ENCODE measurements around the gene CLSTN2.

CLSTN2 gene

DNA sequence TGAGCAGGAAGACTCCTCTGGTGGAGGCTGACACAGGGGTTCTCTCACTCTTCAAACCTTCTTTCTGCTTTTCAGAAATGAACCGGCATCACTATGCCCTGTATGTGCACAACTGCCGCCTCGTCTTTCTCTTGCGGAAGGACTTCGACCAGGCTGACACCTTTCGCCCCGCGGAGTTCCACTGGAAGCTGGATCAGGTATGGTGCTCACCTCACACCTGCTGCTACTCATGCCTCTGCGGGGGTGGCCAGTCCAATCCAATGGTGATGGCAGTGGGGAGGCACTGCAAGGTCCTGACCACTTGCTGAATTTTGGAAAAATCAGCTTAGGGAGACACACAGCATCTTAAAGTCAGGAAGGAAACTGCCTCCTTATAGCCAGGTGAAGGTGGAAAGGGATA, 531.5 kb downstream of the CLSTN2 start:
- no peak overlapping the region for H2AFZ ChIP-seq (ENCODE audit: low read depth)
- H3K36me3 ChIP-seq (ENCODE audit: insufficient read depth): no peaks in the 10 kb centered on the region
- H3K4me3 ChIP-seq (IDR thresholded peaks at IDR 0.05; ENCODE audit: insufficient read depth, low read depth, low read length): no peak overlapping the region
- H3K9ac ChIP-seq: no peak overlapping the region
- no peak overlapping the region for H3K27ac ChIP-seq
- no peak overlapping the region for H3K4me2 ChIP-seq
- TF ChIP-seq, protein P1, sequence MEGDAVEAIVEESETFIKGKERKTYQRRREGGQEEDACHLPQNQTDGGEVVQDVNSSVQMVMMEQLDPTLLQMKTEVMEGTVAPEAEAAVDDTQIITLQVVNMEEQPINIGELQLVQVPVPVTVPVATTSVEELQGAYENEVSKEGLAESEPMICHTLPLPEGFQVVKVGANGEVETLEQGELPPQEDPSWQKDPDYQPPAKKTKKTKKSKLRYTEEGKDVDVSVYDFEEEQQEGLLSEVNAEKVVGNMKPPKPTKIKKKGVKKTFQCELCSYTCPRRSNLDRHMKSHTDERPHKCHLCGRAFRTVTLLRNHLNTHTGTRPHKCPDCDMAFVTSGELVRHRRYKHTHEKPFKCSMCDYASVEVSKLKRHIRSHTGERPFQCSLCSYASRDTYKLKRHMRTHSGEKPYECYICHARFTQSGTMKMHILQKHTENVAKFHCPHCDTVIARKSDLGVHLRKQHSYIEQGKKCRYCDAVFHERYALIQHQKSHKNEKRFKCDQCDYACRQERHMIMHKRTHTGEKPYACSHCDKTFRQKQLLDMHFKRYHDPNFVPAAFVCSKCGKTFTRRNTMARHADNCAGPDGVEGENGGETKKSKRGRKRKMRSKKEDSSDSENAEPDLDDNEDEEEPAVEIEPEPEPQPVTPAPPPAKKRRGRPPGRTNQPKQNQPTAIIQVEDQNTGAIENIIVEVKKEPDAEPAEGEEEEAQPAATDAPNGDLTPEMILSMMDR (conservative IDR thresholded peaks at IDR 0.05; ENCODE audit: low read depth, low read length): no peak
- no peaks in the 10 kb centered on the region for H3K4me1 ChIP-seq (ENCODE audit: low read depth, poor library complexity, severe bottlenecking)
- H4K20me1 ChIP-seq (ENCODE audit: insufficient read depth): no peaks in the 10 kb centered on the region
- H3K79me2 ChIP-seq (ENCODE audit: insufficient read depth, low read depth): no peaks in the 10 kb centered on the region
- H3K27me3 ChIP-seq (ENCODE audit: insufficient read depth, low read depth): no peaks in the 10 kb centered on the region

DNA sequence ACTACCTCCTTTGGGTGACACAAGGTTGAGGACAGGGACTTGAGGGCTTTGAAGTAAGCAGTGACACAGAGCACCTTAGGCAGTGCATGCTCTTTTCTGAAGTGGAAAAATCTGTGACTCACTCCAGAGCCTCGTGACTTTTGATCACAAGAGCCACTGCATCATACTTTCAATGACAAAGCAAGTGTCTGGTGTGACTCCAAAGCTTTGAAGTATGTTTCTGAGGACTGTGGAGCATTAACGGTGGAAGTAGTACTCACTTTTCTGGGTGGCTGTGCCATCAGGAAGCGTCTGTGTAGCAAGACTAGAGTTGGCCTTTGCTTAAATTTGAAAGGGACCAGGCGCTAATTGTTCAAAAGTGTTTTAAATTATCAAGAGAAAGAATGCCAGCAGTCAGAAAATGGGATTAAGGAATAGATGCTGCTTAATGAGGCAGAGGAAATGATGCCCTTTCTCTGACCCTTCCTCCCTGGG, 532.2 kb downstream of the CLSTN2 start:
- Histone ChIP-seq H3K27ac (no peak overlapping the region), H4K20me1 (ENCODE audit: insufficient read depth) (no peaks in the 10 kb centered on the region), H3K4me3 (IDR thresholded peaks at IDR 0.05; ENCODE audit: insufficient read depth, low read depth, low read length) (no peak overlapping the region), H3K27me3 (ENCODE audit: insufficient read depth, low read depth) (no peaks in the 10 kb centered on the region), H3K4me1 (ENCODE audit: low read depth, poor library complexity, severe bottlenecking) (no peaks in the 10 kb centered on the region), H3K79me2 (ENCODE audit: insufficient read depth, low read depth) (no peaks in the 10 kb centered on the region), H3K36me3 (ENCODE audit: insufficient read depth) (no peaks in the 10 kb centered on the region), H3K9ac (no peak overlapping the region), H2AFZ (ENCODE audit: low read depth) (no peak overlapping the region), H3K4me2 (no peak overlapping the region)
- TF ChIP-seq, protein P1 (conservative IDR thresholded peaks at IDR 0.05; ENCODE audit: low read depth, low read length): no peak

DNA sequence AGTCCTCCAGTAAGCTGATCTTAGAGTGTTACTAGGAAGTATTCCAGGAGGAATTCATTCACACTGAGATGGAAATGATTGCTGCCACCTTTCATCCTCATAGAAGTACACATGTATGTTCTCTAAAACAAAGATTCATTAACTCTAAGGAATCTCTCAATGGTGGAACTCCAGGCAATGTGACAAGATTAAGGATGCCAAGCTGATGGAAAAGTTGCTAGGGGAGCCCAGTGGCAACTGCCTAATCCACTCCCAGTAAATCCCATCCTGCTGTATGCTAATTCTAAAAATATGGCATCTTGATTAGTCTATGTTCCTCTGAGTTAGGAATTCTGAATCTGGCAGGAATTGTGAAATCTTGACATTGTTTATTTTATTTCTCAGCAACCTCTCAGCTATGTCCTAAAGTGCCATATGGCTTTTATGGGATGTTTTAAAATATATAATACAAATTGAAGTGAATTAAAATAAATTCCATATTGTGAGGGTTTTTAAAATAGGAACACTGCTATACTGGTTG, 532.9 kb downstream of the CLSTN2 start:
- Histone ChIP-seq H3K4me2 (no peak overlapping the region), H3K27ac (no peak overlapping the region), H4K20me1 (ENCODE audit: insufficient read depth) (no peaks in the 10 kb centered on the region), H2AFZ (ENCODE audit: low read depth) (no peak overlapping the region), H3K27me3 (ENCODE audit: insufficient read depth, low read depth) (no peaks in the 10 kb centered on the region), H3K79me2 (ENCODE audit: insufficient read depth, low read depth) (no peaks in the 10 kb centered on the region), H3K36me3 (ENCODE audit: insufficient read depth) (no peaks in the 10 kb centered on the region), H3K9ac (no peak overlapping the region), H3K4me3 (IDR thresholded peaks at IDR 0.05; ENCODE audit: insufficient read depth, low read depth, low read length) (no peak overlapping the region), H3K4me1 (ENCODE audit: low read depth, poor library complexity, severe bottlenecking) (no peaks in the 10 kb centered on the region)
- TF ChIP-seq, protein P1 (conservative IDR thresholded peaks at IDR 0.05; ENCODE audit: low read depth, low read length): no peak

DNA sequence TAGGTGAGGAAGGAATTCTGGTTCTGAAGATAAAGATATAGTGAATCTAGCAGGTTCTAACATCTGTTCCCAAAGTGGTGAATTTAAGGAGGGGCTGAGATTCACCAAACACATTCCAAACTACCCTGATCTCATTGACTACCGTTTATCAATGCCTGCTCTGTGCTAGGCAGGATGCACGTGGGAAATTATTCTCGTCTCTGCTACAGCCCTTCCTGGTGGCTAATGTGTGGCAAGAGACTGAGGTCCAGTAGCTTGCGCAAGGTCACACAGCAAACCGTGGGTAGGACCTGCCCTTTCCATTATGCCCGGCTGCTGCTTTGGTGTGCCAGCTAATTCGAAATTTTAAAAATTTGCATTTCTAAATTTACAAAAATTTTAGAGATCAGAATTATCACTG, 533.4 kb downstream of the CLSTN2 start:
- Histone ChIP-seq H3K4me3 (IDR thresholded peaks at IDR 0.05; ENCODE audit: insufficient read depth, low read depth, low read length) (no peak overlapping the region), H3K27me3 (ENCODE audit: insufficient read depth, low read depth) (no peaks in the 10 kb centered on the region), H3K4me2 (no peak overlapping the region), H3K4me1 (ENCODE audit: low read depth, poor library complexity, severe bottlenecking) (no peaks in the 10 kb centered on the region), H4K20me1 (ENCODE audit: insufficient read depth) (no peaks in the 10 kb centered on the region), H2AFZ (ENCODE audit: low read depth) (no peak overlapping the region), H3K27ac (no peak overlapping the region), H3K36me3 (ENCODE audit: insufficient read depth) (no peaks in the 10 kb centered on the region), H3K9ac (no peak overlapping the region), H3K79me2 (ENCODE audit: insufficient read depth, low read depth) (no peaks in the 10 kb centered on the region)
- TF ChIP-seq, protein P1 (conservative IDR thresholded peaks at IDR 0.05; ENCODE audit: low read depth, low read length): no peak
